Erythroblast (primary cell): ENCODE data around the gene OXA1L.

Experiments used
- GATA1 ChIP-seq: IDR thresholded peaks from 2 replicates; pipeline ENCODE4 v1.6.1; 2011; ENCODE audit warnings: low read depth, mild to moderate bottlenecking, control low read depth, low read length, moderate library complexity
- POLR2A ChIP-seq: IDR thresholded peaks from 2 replicates; pipeline ENCODE4 v1.6.1; 2011; ENCODE audit warnings: mild to moderate bottlenecking, low read length

DNA sequence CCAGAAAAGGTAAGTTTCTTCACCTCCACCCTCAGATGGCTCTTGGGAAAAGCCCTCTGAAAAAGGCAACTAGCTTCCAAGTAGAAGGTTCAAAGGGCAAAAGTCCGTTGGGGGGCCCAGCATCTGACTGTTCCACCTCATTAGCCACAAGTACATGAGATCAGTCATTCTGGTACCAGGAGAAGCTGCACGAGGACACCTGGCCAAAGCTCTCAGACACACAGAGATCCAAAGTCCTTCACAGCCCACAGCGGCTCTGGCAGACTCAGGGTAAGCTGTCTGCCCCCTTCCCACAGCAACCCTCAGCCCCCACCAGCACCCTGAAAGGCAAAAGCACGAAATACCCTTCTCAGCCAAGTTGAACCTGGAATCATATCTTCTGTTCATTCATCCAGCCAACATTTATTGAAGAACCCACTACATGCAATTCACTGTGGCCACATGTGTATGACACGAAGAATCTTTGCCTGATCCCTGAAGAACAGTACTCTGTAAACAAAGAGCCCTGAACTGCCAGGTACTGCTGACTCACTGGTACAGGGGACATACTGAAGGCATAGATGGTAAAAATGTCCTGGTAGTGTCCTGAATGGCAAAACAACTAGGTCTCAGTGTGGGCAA is 29.7 kb downstream of the OXA1L start:
- TF ChIP-seq POLR2A (no peak), GATA1 (no peak)
